GM21786 (cell line): ENCODE measurements around the gene PSMB2.
"Not testable (repeated sequence)": the region's sequence is repeated elsewhere in the genome, so short reads cannot be mapped to it uniquely, and the experiment has no call there.

ENCODE experiments used
- ATAC-seq: cut with Tn5 transposase; IDR thresholded peaks from one replicate; pipeline ENCODE4 v1.9.1; 2021; ENCODE audit not compliant: unreplicated experiment

PSMB2 gene

DNA sequence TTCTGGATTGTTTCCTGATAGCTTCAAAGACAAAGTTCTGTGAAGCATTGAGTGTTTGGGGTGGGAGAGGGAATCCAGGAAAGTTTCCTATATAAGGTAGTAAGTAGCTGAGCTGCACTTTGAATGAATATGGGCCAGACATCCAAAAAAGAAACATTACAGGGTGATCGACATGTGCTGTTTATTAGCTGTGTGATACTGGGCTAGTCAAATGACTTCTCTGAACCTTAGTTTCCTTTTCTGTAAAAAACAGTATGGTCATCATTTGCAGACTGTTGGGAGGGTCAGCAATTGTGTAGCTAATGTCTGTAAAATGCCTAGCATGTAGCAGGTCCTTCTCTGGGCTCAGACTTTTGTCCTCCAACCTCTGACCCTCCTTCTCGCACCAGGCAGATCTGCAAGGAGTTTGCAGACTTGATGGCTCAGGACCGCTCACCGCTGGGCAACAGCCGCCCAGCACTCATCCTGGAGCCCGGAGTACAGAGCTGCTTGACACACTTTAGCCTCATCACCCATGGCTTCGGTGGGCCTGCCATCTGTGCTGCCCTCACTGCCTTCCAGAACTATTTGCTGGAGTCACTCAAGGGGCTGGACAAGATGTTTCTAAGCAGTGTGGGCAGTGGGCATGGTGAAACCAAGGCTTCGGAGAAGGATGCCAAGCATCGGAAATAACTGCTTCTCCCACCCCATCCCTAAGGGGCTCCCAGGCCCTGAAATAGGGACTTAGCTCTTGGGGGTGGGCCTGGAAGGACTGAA, 47.1 kb downstream of the PSMB2 start:
- no peak for ATAC-seq

DNA sequence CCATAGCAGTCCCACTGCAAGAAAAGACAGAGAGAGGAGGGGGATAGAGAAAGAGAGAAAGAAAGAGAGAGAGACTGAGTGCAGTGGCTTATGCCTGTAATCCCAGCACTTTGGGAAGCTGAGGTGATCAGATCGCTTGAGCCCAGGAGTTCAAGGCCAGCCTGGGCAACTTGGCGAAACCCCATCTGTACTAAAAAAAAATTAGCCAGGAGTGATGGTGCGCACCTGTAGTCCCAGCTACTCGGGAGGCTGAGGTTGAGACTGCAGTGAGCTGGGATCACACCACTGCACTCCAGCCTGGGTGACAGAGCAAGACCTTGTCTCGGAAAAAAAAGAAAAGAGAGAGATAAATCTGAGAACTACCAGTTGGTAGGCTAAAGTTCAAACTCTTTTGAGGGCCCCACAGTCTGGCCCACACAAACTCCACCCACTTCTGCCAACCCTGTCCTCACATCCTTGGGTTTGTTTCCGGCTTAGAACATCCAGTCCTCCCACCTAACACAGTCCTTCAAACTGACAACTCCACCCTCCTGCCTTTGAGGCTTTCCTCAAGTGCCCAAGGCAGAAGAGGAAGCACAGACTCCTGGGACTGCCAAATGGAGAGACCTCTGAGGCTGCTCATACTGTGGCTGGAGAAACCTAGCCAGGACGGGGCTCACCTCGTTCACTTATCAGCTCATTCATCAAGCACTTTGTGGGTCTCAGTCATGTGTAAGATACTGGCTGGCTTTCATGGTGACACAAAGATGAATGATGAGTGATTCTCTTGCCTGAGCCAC, 48.1 kb downstream of the PSMB2 start:
- ATAC-seq: no peak

DNA sequence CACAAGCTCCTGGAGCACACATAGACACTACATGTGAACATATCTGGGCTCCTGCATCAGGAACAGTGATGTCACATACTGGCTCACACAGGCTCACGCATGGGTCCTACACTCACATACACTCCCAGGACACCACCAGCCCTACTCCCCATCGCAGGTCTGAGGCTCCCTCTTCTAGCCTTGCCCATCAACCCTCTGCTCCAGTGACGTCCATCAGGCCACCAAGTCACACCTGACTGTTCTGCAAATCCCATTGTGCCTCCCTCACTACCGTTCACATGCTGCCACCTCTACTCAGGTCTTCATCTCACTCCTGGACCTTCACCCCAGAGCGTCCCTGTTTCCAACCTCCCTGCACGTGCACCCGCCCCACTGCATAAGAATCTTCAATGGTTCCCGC, 50.1 kb downstream of the PSMB2 start:
- ATAC-seq: no peak

DNA sequence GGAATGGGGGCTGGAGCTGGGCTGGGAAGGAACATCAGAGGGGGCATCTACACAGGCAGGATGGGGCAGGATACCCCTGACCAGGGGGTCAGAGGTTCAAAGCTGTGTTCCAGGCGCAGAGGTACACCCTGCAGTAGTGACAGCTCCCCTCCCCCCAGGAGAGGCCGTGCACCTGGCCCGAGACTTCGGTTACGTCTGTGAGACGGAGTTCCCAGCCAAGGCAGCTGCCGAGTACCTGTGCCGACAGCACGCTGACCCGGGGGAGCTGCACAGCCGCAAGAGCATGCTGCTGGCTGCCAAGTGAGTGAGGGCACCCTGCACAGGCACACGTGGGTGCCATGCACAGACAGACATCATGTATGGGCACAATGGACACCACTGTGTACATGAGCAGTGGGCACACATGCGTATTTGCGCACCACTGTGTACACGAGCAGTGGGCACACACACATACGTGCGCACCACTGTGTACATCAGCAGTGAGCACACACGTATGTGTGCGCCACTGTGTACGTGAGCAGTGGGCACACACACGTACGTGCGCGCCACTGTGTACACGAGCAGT, 50.8 kb downstream of the PSMB2 start:
- ATAC-seq: no peak

DNA sequence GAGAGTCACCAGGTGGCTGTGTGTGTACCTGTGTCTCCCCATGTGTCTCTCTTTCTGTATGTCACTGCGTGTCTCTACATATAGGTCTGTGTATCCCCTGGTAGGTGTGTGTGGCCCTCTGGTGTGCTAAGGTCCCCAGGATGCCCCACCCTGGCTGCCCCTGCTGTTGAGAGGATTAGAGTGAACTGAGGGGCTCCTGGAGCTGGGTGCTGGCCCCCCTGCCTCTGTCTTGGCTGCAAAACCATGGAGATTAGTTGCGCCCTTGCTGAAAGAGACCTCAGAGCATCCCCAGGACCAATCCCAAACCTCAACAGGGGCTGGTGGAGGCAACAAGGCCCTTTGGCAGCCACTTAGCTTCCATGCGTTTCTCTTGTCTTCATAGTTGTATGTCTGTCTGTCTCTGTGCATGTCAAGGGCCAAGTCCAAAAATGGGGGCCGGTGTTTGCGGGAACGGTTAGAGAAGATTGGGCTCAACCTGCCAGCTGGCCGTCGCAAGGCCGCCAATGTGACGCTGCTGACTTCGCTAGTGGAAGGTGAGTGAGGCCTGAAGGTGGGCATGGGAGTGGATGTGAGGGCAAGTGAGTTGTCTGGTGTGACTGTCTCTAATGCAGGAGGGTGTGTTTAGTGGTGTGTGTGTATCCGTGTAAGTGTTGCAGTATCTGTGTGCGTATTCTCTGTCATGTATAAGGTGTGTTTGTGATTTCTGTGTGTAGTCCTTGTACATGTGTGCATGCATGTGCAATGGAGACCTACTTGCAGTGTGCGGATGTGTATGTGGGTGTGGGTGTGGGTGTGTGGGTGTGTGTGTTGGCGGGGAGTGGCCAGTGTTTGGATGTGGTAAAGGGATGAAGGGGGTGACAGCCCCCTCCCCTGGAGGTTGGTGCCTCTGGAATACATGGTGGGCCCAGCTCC, 51.6 kb downstream of the PSMB2 start:
- no peak for ATAC-seq

DNA sequence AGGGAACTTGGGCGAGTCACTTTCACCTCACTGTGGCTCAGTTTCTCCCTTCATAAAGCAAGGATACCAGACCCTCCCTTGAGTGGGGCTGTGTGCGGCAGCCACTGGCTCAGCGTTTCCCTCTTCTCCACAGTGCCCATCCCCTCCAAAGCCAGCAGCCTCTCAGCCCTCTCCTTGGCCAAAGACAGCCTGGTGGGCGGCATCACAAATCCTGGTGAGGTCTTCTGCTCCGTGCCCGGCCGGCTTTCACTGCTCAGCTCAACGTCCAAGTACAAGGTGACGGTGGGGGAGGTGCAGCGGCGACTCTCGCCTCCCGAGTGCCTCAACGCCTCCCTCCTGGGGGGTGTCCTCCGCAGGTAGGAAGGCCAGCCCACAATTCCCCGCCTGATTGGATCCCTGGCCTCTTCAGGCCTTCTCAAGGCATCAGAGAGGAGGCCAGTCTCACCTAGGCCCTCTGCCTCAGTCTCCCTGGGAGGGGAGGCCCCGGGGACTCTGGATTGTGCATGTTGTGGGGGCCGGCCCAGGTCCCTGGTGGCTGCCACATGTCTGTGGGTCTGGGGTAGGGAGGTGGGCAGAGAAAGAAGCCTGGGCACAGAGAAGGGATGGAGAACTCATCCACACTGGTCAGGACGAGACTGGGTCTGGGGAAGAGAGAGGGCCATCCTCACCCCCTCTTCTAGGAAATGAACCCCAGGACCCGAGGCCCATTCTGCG, 53.0 kb downstream of the PSMB2 start:
- no peak for ATAC-seq

DNA sequence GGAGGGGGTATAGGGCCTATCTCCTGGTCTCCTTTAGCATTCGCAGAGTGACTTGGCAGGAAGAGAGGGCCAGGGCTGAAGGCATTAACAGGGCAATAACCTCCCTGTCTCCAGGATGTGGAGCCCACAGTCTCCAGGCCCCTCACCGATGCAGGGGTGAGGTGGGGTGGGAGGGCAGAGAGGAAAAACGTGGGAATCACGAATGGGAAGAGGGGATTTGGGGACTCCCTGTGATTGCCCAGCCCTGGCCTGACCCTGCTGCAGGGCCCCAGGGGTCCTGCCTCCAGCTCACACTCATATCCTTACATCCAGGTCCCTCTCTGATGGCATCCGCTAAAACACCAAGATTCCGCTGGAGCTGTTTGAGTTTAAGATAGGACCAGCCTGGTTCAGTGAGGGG, 53.6 kb downstream of the PSMB2 start:
- ATAC-seq: no peak

DNA sequence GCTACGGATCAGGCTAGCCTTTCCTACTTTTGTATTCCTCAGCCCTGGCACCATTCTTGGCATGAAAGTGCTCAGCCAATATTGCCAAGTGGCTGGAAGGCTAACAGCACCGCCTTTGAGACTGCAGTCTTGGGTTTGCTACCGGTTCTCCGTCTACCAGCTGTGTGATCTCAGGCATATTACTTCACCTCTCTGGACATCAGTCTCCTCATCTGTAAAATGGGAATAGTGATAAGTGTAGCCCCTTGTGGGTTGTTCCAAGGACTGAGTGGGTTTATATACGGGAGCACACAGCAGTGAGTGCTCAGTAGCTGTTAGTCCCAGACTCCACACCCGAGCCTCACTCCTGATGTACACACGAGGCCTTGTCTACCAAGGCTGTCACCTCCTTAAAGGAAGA, 54.5 kb downstream of the PSMB2 start:
- ATAC-seq: no peak

DNA sequence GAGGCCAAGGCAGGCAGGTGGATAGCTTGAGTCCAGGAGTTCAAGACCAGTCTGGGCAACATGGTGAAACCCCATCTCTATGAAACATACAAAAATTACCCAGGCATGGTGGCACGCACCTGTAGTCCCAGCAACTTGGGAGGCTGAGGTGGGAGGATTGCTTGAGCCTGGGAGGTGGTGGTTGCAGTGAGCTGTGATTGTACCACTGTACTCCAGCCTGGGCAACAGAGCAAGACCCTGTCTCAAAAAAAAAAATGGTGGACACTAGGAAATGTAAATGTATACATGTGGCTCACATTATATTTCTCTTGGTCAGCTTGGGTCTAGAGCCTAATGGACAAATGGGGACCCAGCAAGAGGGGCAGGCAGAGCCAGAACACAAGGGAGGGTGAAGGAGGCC, 55.5 kb downstream of the PSMB2 start:
- ATAC-seq: not testable (repeated sequence)

DNA sequence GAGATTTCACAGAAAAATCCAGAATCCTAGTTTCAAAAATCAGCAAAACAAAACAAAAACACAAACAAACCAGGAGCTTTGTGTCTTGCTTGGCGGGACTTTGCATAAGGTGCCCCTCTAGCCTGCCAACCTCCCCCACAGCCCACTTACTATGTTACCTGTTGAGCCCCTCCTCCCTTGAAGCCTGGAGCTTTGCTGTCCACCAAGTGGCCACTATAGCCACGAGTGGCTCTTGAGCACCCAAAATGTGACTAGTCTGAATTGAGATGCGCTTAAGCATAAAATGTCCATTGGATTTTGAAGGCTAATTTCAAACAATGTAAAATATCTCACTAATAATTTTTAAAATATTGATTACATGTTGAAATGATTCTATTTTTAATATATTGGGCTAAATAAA, 56.0 kb downstream of the PSMB2 start:
- ATAC-seq: no peak

DNA sequence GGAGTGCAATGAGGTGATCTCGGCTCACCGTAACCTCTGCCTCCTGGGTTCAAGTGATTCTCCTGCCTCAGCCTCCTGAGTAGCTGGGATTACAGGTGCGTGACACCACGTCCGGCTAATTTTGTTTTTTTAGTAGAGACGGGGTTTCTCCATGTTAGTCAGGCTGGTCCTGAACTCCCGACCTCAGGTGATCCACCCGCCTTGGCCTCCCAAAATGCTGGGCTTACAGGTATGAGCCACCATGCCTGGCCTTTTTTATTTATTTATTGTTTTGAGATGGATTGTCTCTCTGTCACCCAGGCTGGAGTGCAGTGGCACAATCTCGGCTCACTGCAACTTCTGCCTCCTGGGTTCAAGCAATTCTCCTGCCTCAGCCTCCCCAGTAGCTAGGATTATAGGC, 59.7 kb downstream of the PSMB2 start:
- not testable (repeated sequence) for ATAC-seq

DNA sequence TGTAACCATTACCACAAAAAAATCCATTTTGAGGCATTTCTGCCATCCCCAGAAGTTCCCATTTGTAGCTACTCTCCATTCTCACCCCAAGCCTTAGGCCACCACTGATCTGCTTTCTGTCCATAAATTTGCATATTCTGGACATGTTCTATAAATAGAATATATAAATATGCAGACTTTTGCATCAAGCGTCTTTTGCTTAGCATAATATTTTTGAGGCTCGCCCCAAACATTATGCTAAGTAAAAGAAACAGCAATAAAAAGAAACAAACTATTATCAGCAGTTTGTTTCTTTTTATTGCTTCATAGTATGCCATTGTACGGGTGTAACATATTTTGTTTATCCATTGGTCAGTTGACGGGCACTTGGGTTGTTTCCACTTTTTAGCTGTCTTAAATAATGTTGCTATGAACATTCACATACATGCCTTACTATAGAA, 60.4 kb downstream of the PSMB2 start:
- no peak for ATAC-seq

DNA sequence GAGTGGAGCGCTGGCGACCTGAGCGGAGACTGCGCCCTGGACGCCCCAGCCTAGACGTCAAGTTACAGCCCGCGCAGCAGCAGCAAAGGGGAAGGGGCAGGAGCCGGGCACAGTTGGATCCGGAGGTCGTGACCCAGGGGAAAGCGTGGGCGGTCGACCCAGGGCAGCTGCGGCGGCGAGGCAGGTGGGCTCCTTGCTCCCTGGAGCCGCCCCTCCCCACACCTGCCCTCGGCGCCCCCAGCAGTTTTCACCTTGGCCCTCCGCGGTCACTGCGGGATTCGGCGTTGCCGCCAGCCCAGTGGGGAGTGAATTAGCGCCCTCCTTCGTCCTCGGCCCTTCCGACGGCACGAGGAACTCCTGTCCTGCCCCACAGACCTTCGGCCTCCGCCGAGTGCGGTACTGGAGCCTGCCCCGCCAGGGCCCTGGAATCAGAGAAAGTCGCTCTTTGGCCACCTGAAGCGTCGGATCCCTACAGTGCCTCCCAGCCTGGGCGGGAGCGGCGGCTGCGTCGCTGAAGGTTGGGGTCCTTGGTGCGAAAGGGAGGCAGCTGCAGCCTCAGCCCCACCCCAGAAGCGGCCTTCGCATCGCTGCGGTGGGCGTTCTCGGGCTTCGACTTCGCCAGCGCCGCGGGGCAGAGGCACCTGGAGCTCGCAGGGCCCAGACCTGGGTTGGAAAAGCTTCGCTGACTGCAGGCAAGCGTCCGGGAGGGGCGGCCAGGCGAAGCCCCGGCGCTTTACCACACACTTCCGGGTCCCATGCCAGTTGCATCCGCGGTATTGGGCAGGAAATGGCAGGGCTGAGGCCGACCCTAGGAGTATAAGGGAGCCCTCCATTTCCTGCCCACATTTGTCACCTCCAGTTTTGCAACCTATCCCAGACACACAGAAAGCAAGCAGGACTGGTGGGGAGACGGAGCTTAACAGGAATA, 64.0 kb downstream of the PSMB2 start:
- no peak for ATAC-seq

DNA sequence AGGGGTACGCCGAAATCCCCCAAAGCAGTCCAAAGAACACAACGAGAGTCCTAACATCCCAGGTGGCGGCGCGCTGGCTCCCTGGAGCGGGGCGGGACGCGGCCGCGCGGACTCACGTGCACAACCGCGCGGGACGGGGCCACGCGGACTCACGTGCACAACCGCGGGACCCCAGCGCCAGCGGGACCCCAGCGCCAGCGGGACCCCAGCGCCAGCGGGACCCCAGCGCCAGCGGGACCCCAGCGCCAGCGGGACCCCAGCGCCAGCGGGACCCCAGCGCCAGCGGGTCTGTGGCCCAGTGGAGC, 64.6 kb downstream of the PSMB2 start:
- ATAC-seq: not testable (repeated sequence)

DNA sequence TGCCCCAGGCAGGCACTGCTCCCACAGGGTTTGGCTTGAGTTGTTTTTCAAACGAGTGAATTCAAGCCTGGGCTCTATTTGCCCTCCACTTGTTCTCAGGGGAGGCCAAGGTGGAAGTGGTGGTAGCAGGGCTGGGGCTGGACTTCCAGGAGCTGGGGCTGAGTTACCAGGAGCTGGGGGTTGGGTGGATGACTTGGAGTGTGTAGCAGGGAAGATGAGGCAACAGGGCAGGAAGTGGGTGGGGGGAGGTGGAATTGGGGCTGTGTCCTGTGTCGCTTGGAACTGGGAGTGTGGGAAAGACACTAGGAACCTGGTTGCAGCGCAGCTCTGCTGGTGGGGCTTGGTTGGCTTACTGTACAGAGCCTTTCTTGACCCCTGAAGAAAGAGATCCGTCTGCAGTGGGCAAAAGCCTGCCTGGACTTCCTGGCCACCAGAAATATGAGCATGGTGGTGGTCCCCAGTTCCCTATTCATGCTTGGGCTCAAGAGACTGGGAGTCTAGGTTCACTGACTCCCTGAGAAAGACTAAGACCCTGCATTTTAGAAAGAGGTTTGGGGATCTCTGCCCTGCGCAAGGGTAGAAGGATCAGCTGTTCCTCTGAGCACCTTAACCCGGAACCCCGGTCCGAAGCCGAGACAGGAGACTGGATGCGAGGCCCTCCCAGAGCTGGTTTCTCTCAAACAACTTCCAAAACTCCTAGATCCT, 65.1 kb downstream of the PSMB2 start:
- no peak for ATAC-seq

DNA sequence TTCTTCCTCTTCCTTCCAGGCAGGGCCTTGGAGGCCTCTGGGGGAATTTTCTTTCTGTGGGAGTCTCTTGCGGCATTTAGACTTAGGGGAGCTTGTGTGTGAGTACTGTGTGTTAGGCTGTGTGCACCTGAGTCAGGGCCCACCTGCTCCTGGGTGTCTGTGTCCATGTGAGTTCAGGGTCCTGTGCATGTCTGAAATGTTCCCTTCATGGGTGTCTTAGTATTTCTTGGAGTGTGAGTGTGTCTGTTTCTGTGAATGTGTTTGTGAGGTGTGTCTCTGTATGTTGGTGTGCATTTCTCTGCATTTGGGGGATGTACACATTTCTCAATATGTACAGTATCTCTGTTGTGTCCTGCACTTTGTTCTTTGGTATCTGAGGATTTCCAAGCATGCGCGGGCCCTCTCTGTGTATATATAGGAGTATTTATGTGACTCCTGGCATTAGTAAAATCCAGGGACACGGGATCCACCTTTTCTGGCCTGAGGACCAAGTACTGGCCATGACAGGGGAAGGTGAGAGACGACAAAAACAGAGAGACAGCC, 65.8 kb downstream of the PSMB2 start:
- ATAC-seq: no peak

DNA sequence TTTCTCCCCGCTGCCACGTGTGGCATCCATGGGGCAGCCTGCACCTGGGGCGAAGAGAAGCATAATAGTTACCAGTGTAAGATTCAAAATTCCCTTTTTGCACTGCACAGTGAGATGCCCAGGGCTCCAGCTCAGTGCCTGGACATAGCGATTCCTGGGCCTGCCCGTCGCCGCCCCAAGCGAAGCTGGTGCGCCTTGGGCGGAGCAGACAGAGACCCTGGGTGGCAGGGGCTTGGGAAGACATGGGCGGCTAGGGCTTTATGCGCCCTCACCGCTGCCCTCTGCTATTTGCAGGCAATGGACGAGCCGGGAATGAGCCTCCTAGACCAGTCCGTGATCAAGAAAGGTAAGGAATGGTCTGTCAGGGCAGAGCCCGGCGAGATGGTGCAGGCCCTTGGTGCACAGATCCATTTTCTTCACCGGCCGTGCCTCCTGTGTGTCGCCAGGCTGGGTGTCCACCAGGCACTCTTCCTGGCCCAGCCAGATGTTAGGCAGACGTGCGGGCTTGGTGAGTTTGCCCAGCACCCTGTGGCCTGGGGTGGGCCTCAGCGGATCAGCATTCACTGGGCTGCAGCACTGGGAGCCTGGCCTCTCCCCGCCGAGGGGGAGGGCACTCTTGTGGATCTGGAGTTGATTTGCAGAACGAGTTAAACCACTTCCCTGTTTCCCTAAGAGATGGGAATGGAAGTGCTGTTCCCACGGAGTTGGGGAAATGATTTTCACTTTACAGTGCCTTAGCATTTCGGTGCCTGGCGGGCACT, 66.5 kb downstream of the PSMB2 start:
- no peak for ATAC-seq

DNA sequence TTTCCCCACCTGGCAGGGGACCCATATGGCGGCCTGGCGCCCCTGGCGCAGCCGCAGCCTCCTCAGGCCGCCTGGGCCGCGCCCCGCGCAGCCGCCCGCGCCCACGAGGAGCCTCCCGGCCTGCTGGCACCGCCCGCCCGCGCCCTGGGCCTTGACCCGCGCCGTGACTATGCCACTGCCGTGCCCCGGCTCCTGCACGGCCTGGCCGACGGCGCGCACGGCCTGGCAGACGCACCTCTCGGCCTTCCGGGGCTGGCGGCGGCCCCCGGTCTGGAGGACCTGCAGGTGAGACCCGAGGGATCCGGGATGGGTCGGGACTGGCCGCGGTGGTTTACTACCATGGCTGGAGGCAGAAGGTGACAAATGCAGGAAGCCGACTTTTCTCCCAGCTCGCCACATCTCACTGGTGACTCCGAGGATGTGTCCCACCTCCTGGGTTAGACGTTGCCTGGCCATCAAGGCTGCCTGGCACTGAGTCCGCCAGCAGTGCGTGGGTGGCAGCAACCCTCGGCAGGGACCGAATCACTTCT, 67.1 kb downstream of the PSMB2 start:
- no peak for ATAC-seq
